ENCODE results near the gene GORASP2.

GORASP2 gene

DNA sequence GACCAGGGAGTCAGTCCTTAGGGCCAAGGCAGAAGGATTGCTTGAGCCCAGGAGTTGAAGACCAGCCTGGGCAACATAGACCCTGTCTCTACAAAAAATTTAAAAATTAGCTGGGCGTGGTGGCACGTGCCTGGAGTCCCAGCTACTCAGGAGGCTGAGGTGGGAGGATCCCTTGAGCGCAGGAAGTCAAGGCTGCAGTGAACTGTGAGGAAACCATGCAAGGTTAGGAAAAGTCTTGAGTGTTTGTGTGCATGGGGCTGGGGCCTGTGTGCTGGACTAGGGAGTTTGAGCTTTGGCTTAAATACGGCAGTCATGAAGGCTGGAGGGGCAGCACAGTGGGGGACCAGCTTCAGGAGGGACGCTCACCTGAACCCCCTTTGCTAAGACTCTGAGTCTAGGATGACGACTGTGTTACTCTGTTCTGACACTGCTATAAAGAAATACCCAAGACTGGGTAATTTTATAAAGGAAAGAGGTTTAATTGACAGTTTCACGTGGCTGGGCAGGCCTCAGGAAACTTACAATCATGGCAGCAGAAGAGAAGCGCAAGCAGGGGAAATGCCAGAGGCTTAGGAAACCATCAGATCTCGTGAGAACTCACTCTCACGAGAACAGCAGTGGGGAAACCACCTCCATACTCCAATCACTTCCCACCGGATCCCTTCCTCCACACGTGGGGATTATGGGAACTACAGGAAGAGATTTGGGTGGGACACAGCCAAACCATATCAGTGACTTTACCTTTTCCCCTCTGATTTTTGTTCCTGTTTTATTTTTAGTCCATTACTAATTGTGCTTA is 39.4 kb downstream of the GORASP2 start:
- no peak for DNase-seq

- DNase-seq, result no peak
These were observed 40.0 kb downstream of the GORASP2 start for GRCh38 chr2:170969030-170969429.

- peak; percentile 20 for DNase-seq
These were observed 40.9 kb downstream of the GORASP2 start for GRCh38 chr2:170969872-170970496.

DNA sequence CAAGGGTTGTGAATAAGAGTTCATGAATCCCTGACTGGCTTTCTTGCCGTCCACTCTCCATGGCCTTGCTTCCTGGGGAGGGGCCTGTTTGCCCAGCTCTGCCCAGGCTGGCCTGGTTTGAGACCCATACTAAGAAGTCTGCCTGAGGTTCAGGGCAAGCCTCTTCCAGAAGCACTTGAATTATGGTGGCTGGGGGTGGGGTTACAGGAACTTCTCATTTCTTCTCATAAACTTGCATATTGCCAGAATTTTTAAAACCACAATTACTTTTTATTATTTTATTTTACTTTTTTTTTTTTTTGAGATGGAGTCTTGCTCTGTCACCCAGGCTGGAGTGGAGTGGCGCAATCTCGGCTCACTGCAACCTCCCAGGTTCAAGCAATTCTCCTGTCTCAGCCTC is 42.0 kb downstream of the GORASP2 start:
- no peak for DNase-seq

DNA sequence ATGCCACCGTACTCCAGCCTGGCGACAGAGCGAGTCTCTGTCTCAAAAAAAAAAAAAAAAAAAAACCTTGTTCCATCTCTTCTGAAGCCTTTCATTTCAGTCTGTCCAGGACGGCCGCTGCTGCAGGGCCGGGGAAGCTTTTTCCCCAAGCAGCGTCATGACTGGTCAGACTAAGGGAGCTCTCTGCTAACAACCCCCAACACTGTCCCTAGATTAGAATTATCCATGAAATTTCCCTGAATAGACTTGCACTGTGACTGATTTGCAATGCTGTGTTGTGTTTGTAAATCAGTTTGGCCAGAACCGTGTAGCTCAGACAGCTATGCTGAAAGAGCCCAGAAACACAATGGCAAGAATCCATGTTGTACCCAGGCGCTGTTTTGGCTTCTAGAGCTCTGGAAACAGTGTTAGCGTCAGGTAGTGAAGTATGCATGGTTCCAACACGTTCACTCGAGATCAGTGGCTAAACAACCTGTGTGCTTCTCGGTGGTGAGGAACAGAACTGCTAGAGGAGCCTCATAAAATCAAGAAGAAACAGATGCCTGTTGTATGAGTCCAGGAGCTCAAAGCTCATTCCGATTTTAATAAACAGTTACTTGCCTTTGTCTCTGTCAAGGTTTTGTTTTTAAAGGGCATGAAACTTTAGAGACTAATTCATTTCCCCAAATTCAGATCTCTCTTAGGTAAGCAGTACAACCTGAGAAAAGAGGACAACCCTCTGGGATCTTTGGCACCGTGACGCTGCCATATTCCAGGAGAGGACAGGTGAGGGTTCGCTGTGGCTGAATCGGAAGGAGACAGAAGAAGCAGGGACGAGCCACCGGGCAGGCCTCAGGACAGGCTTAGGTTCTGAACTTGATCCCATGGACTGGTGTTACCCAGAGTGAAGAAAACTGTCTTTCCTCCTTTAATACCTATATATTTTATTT is 43.5 kb downstream of the GORASP2 start:
- no peak for DNase-seq

- DNase-seq, result no peak
These were observed 44.1 kb downstream of the GORASP2 start for GRCh38 chr2:170973225-170973491.

DNA sequence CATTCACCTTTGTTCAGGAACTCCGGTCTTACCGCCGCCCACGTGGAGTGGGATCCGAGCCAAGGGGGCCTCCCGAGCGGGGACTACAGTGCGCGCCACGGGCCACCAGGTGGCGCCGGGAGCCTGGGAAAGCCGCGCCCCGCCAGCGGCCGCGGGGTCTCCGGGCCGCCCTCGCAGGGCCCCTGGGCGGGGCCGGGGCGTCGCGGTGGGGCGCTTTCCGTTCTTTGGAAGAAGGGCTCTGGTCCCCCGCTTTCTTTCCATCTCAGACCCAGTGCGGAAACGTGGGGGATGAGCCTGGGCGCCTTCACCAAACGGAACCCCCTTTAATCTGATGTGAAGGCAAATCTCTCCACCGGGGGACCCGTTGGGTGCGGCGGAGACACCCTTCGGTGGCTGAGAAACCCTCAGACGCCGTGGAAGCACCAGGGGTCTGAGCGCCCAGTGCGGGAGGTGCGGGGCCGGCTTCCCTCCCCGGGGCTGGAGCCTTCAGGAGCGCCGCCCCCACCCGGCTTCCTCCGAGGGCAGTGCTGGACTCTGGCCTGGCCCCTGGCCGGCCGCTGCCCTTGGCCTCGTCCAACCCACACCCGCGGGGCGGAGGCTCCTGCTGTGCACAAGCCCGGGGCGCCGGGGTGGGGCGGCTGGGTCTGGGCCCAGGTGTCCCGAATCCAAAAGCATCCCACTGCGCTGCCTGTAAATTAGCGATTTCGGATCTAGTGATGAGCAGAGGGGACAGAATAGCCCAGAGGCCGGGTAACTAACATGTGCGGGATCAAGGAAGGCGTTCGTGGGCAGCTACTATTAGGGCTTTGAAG is 44.6 kb downstream of the GORASP2 start:
- peak; percentile 86 for DNase-seq

DNA sequence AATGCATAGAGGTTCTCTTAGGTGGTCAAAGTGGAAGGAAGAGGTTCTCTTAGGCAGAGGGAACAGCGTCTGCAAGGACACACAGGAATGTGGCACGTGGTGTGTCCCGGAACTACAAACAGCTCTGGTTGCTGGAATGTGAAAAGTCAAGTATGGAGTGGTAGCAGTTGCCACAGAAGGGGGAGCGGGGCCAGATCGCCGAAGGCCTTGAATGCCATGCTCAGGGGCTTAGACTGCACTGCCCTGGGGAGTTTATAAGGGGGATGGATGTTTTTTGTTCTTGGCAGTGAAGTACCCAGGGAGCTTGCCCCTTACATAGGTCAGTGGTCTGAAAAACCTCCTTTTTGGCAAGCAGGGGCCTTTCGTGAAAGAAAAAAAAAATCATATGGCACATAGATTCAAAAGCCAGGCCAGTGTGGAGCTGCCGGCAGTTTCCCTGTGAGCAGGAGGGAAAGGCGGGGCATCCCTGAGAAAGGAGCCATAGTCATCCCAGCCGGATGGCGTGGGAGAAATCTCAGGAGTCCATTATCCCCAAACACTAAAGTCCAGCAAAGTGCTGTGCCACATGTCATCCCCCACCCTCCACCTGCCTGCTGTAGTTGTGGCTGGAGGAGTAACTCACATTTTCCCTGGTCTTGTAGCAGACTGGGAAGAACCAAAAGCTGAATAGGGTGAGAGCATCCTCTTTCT is 45.4 kb downstream of the GORASP2 start:
- no peak for DNase-seq

GRCh38 chr2:170975127-170975942 is 46.3 kb downstream of the GORASP2 start:
- peak; percentile 14 for DNase-seq

- no peak for DNase-seq
These were observed 46.9 kb downstream of the GORASP2 start for GRCh38 chr2:170975943-170976270.

DNA sequence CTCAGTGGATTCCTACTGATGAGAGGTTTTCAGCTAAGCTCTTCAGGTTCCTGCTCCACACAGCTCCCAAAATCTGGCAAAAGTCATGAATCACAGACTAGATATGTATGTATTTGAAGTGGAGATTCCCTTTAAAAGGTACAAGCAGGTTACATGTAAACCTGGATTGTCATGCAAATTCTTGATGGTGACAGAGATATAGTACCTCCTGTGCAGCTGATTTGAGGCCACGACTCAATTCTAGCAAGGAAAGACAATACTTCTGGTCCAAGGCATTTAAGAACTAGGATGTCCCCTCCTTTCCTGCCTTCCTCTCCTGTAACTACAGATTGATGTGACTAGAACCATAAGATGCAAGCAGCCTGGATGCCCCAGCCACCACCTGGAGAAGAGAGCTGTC is 55.0 kb downstream of the GORASP2 start:
- DNase-seq, result no peak

DNA sequence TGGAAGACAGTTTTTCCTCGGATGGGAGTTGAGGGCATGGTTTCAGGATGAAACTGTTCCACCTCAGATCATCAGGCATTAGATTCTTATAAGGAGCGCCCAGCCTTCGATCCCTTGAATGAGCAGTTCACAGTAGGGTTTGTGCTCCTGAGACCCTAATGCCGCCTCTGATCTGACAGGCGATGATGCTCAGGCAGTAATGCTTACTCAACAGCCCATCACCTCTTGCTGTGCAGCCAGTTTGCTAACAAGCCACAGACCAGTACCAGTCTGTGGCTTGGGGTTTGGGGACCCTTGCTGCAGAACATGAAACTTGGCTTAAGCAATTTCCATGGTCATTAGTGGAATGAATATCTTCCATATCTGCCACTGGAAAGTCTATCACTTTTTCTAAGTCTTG is 56.4 kb downstream of the GORASP2 start:
- no peak for DNase-seq

DNA sequence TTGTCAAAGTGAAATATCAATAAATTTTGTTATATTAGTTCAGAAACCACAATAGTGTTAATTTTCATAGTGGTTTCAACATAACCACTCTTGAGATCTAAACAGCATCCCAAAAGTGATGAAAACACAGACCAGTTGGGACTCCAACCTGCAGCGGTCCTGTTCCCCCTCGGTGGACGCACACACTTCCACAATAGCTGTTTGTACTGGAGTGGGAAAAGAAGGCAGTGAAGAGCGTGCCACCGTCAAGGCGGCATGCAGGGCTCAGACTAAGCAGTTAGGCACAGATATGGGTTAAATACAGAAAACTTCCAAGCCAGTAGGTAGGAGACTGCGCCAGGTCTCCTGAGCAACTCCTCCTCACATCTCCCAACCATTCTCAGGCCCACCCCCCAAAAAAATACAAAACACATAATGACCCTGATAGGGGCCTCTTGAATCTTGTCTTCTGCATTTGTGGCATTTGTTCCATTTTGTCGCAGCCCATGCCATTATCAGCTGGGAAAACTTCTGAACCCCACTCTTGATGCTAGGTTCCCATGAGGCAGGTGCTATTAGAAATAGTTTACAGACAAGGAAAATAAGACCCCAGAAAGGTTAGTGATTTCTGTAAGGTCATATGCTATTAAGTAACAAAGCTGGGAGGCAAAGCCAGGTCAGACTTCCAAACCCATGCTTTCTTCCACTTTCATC is 57.7 kb downstream of the GORASP2 start:
- no peak for DNase-seq

DNA sequence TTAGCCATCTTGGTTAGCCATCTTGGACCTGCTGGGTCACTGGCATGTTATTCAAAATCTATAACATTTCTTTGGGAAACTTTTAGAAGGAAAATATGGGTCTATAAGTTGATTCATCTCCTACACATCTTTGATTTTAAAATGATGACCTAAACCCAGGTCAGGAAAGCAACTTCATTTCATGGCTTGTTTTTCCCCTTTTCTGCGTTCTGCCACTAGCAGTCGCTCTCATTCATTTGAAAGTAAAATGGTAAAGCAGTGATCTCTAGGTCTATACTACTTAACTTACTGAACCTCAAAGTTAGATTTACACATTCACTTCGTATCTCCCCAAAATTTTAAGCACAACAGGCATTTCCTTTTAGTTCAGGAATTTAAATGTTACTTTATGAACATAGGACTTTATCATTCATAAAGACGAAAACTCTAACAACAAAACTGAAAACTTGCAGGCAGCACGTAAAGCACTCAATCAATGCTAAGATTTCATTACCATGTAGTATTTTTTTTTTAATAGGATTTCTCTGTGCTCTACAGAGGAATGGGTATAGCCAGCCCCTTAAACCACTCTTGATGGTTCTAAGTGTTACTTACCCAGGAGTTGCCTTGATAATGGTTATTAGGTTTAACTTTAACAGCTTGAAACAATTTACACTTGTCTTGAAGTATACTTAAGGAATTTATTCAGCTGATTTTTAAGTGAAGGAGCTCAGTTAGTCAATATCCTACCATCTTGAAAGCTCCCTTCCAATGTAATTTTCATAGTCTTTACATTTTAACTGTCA is 62.5 kb downstream of the GORASP2 start:
- no peak for DNase-seq

- no peak for DNase-seq
These were observed 67.3 kb downstream of the GORASP2 start for GRCh38 chr2:170996316-170996715.

DNA sequence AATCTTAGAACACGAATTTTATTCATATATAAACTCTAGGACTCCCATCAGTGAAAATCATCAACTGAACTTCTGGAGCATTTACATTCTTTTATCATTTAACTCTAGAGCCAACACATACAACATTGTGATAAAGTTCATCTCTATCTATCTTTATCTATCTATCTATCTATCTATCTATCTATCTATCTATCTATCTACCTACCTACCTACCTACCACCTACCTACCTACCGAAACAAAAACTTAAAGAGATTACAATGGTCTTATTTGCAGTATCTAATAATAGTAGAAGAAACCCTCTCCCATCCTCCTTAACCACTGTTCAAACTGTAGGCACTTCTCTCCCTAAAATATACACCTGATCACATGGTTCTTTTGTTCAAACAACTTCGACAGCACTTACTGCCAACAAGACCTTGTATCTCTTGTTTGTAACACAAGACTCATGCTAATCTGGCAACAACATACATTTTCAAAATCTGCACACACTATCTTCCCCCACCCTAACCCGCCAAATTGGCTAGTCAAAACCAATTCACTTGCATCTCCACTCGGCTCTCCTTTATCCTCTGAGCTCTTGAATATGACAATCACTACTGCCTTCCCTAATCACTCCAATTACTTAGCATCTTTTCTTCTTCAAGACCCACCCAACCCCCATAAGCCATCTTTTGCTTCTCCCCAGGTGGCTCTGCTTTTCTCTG is 69.0 kb downstream of the GORASP2 start:
- DNase-seq, result peak; percentile 7

DNA sequence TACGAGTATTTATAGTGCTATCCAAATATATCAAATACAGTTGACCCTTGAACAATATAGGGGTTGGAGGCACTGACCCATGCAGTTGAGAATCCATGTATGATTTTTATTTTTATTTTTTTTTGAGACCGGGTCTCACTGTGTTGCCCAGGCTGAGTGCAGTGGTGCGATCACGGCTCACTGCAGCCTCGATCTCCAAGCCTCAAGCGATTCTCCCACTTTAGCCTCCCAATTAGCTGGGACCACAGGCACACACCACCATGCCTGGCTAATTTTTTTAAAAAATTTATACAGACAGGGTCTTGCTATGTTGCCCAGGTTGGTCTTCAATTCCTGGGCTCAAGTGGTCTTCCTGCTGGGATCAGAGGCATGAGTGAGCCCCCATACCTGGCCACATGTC is 70.6 kb downstream of the GORASP2 start:
- DNase-seq, result no peak

GRCh38 chr2:171004363-171004762 is 75.3 kb downstream of the GORASP2 start:
- no peak for DNase-seq

- no peak for DNase-seq
These were observed 75.8 kb downstream of the GORASP2 start for GRCh38 chr2:171004833-171005232.

All from NCI-H510A (cell line).